K562 (cell line): Measurements from ENCODE around the gene MUC22. TPM values are rescaled to one million over a fixed set of nuclear protein-coding genes. Genes with fewer than 3 reads are reported as not detected.
A peak's percentile ranks its signal among the peaks of the same experiment; 100 is the strongest.

Experiments
- ATAC-seq: fragments of 200-7000 bp; cut with Tn5 transposase; 3 replicates; pipeline ENCODE4 v1.9.1; 2020; ENCODE audit warnings: moderate library complexity
- BruUV-seq: library from RNA; stranded (reverse); fragments of 400-500 nt; replicated peaks from 2 replicates; lab custom pipeline; 2021; lab: Mats Ljungman, UMichigan
- CTCF ChIA-PET: fragments of 300-600 bp; formaldehyde crosslinking; extraction: SDS; loops from one replicate; lab custom pipeline; 2021; ENCODE audit warnings: low intra/inter-chr PET ratio; lab: Yijun Ruan, JAX
- POLR2A ChIA-PET: fragments of 300-600, 350-650 bp; sonication (Branson Sonifier 250); formaldehyde crosslinking; extraction: SDS; loops from one replicate; lab custom pipeline; 2021; ENCODE audit warnings: antibody characterized with exemption, inconsistent platforms; lab: Yijun Ruan, JAX
- DNase-seq, 4 experiments: peaks; one replicate each; pipeline versions ENCODE4 v3.0.0 to v3.0.0-alpha.2; 2011 to 2018; ENCODE audit warnings: low spot score in 3 of 4, mixed read lengths in 3 of 4; ENCODE audit errors: extremely low read depth in 1 of 4
- FAIRE-seq: peaks from 2 replicates; lab custom pipeline; 2011; peaks lifted over from hg19 to GRCh38; lab: Jason Lieb, UNC
- H2AFZ ChIP-seq: 2 replicates; pipeline ENCODE4 v1.6.0; 2011; ENCODE audit warnings: low read depth, low read length, control low read depth, inconsistent platforms
- H3K27ac ChIP-seq: fragments of 200-600 bp; 3 replicates; pipeline ENCODE4 v1.8.0; 2011; ENCODE audit warnings: low read depth, mild to moderate bottlenecking, control low read depth, inconsistent platforms, low read length, moderate library complexity, mixed read lengths; ENCODE audit errors: extremely low read depth
- H3K27me3 ChIP-seq, 2 experiments: fragments of 300-600 bp in 1 of 2; 2 replicates in 1 of 2; 3 replicates in 1 of 2; pipeline versions ENCODE4 v1.6.0 to v1.8.0; 2011; ENCODE audit warnings: inconsistent platforms in 2 of 2, low read length in 2 of 2, mild to moderate bottlenecking in 1 of 2, mixed read lengths in 1 of 2, moderate library complexity in 1 of 2; ENCODE audit not compliant: control insufficient read depth in 2 of 2, insufficient read depth in 2 of 2
- H3K36me3 ChIP-seq: fragments of 300-600 bp; 3 replicates; pipeline ENCODE4 v1.8.0; 2011; ENCODE audit warnings: mild to moderate bottlenecking, low read length, inconsistent platforms; ENCODE audit not compliant: control insufficient read depth, insufficient read depth
- H3K4me1 ChIP-seq, 2 experiments: fragments of 200-600 bp in 1 of 2; replicated peaks in 1 of 2; 2 replicates in 1 of 2; 3 replicates in 1 of 2; pipeline versions ENCODE4 v1.5.1 to v1.8.0; 2011; ENCODE audit warnings: inconsistent platforms in 2 of 2, low read length in 2 of 2, mild to moderate bottlenecking in 1 of 2, mixed read lengths in 1 of 2, moderate library complexity in 1 of 2; ENCODE audit not compliant: control insufficient read depth in 2 of 2, insufficient read depth in 2 of 2
- H3K4me2 ChIP-seq: 2 replicates; pipeline ENCODE4 v1.6.1; 2011; ENCODE audit warnings: low read length, control low read depth, inconsistent platforms, mixed read lengths; ENCODE audit not compliant: insufficient read depth
- H3K4me3 ChIP-seq: fragments of 200-600 bp; sonication (generic), shearing (Covaris generic); 2 replicates; pipeline ENCODE4 v1.5.1; 2016; ENCODE audit warnings: control low read depth, inconsistent platforms
- H3K79me2 ChIP-seq: fragments of 200-600 bp; 3 replicates; pipeline ENCODE4 v1.8.0; 2011; ENCODE audit warnings: low read length, inconsistent platforms; ENCODE audit not compliant: control insufficient read depth, insufficient read depth
- H3K9ac ChIP-seq, 2 experiments: 2 replicates each; pipeline versions ENCODE4 v1.6.0 to v1.6.1; 2011; ENCODE audit warnings: low read depth in 2 of 2, low read length in 2 of 2, control low read depth in 1 of 2, inconsistent platforms in 1 of 2, mild to moderate bottlenecking in 1 of 2, mixed read lengths in 1 of 2; ENCODE audit not compliant: insufficient read depth in 1 of 2
- H3K9me1 ChIP-seq: one replicate; pipeline ENCODE4 v1.6.0; 2011; ENCODE audit warnings: inconsistent platforms, mild to moderate bottlenecking, low read length, moderate library complexity; ENCODE audit not compliant: control insufficient read depth, insufficient read depth
- H3K9me3 ChIP-seq: replicated peaks from 2 replicates; pipeline ENCODE4 v1.5.1; 2011; ENCODE audit warnings: low read depth, low read length, inconsistent platforms; ENCODE audit not compliant: control insufficient read depth, insufficient read depth
- H4K20me1 ChIP-seq: replicated peaks from 2 replicates; pipeline ENCODE4 v1.6.1; 2011; ENCODE audit warnings: low read length, inconsistent platforms, mixed read lengths; ENCODE audit not compliant: control insufficient read depth, insufficient read depth
- FOXJ2 ChIP-seq: fragments of 200-800 bp; sonication (Bioruptor generic); IDR thresholded peaks from 2 replicates; pipeline ENCODE4 v1.6.1; 2016; ENCODE audit warnings: missing genetic modification characterization, missing compliant biosample characterization
- GATAD2A ChIP-seq: fragments of 450-650 bp; IDR thresholded peaks from 2 replicates; pipeline ENCODE4 v1.6.1; 2017
- POLR2AphosphoS2 ChIP-seq: IDR thresholded peaks from 2 replicates; pipeline ENCODE4 v1.6.1; 2012; ENCODE audit warnings: low read length, improper control_type of control experiment
- SUPT5H ChIP-seq: fragments of 450-650 bp; IDR thresholded peaks from 2 replicates; pipeline ENCODE4 v1.6.1; 2016
- ZFPM2 ChIP-seq: fragments of 250-450 bp; sonication (Bioruptor Pico); IDR thresholded peaks from 2 replicates; pipeline ENCODE4 v1.5.1; 2022; ENCODE audit warnings: mild to moderate bottlenecking
- ZNF778 ChIP-seq: fragments of 450-650 bp; formaldehyde crosslinking; IDR thresholded peaks from 2 replicates; pipeline ENCODE4 v1.4.0; 2020; ENCODE audit warnings: mild to moderate bottlenecking, moderate library complexity
- WGBS: fragments of 100-300 bp; shearing (Covaris generic); methylation state at CpG from one replicate; pipeline ENCODE4 v1.1.6; 2016; ENCODE audit warnings: low coverage, mixed read lengths; ENCODE audit not compliant: insufficient coverage; ENCODE audit errors: missing lambda C conversion rate; 5-methylcytosine and 5-hydroxymethylcytosine counted together
- in situ Hi-C: fragments of 300-500 bp; cut with MboI; formaldehyde crosslinking; loops from 4 replicates; pipeline ENCODE4 v1.15.0; 2018; ENCODE audit warnings: inconsistent platforms, mixed read lengths
- intact Hi-C: fragments of 100-400 bp; cut with micrococcal nuclease; formaldehyde crosslinking; loops from 2 replicates; pipeline ENCODE4 v1.14.2; 2022
- polyA plus RNA-seq, 8 experiments: library from polyadenylated mRNA; depleted of rRNA in 4 of 8; stranded (reverse) in 5 of 8; unstranded in 3 of 8; fragments of >200 nt; fragmentation: Nextera tagmentation in 2 of 8; fragmentation: Illumina TruSeq in 1 of 8; extraction: Ambion mirVana in 2 of 8; extraction: Trizol in 1 of 8; gene quantifications; 2 replicates each; pipeline versions ENCODE4 v1.2.1 to v1.2.3, GENCODE V29; 2011 to 2014; ENCODE audit warnings: inconsistent platforms in 1 of 8, missing spikeins in 1 of 8
- total RNA-seq, 7 experiments: library from RNA; depleted of rRNA in 6 of 7; stranded (reverse); fragments of >200 nt in 6 of 7; fragmentation: Illumina TruSeq in 2 of 7; extraction: Trizol in 2 of 7; gene quantifications; 2 replicates each; pipeline versions ENCODE4 v1.2.1 to v1.2.3, GENCODE V29; 2011 to 2021; ENCODE audit warnings: low replicate concordance in 1 of 7
- TF ChIP-seq, protein P1 (sequence below), 3 experiments: fragments of 200-800 bp in 1 of 3; fragments of 250-450 bp in 1 of 3; fragments of 450-650 bp in 1 of 3; sonication (Bioruptor Pico) in 1 of 3; sonication (Bioruptor generic) in 1 of 3; formaldehyde crosslinking in 1 of 3; IDR thresholded peaks; 2 replicates each; pipeline versions ENCODE4 v1.6.1 to v1.8.0; 2016 to 2022; ENCODE audit warnings: mild to moderate bottlenecking in 2 of 3, missing genetic modification characterization in 2 of 3, missing compliant biosample characterization in 1 of 3, moderate library complexity in 1 of 3

Gene MUC22
- total and polyA plus RNA-seq, 9 of the 15 experiments (the other 6 are each of a cell fraction or from before 2014, with no cell fraction given): 0.01 to 0.03 TPM; not detected in 7

DNA sequence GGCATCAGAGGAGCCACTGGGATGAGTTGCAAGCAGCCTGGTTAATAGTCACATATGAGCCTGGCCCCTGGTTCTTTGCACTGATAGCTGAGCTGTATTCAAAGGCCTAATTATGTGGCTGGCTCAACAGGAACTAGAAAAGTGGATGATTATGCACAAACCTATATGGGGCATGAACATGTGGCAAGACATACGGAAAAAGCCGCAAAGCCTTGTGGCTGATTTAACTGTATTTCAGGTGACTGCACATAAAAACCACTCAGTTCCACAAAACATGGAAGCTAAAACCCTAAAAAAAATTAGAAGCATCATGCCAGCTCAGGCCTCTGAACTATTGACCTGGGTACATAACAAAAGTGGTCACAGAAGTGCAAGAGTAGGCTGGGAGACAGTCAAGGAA, 13.0 kb upstream of the MUC22 start (continued):
- TF ChIP-seq, protein P1, sequence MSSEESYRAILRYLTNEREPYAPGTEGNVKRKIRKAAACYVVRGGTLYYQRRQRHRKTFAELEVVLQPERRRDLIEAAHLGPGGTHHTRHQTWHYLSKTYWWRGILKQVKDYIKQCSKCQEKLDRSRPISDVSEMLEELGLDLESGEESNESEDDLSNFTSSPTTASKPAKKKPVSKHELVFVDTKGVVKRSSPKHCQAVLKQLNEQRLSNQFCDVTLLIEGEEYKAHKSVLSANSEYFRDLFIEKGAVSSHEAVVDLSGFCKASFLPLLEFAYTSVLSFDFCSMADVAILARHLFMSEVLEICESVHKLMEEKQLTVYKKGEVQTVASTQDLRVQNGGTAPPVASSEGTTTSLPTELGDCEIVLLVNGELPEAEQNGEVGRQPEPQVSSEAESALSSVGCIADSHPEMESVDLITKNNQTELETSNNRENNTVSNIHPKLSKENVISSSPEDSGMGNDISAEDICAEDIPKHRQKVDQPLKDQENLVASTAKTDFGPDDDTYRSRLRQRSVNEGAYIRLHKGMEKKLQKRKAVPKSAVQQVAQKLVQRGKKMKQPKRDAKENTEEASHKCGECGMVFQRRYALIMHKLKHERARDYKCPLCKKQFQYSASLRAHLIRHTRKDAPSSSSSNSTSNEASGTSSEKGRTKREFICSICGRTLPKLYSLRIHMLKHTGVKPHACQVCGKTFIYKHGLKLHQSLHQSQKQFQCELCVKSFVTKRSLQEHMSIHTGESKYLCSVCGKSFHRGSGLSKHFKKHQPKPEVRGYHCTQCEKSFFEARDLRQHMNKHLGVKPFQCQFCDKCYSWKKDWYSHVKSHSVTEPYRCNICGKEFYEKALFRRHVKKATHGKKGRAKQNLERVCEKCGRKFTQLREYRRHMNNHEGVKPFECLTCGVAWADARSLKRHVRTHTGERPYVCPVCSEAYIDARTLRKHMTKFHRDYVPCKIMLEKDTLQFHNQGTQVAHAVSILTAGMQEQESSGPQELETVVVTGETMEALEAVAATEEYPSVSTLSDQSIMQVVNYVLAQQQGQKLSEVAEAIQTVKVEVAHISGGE (CRISPR knock-in tag; IDR thresholded peaks at IDR 0.05): 0 out of 6 replicates have a peak, but pooled peaks of 1 of the 3 experiments have one; percentile 16
- TF ChIP-seq FOXJ2 (tag): no peak
- no peak for TF ChIP-seq ZFPM2 (CRISPR knock-in tag)
- TF ChIP-seq SUPT5H: no peak
- TF ChIP-seq ZNF778 (CRISPR knock-in tag): no peak

DNA sequence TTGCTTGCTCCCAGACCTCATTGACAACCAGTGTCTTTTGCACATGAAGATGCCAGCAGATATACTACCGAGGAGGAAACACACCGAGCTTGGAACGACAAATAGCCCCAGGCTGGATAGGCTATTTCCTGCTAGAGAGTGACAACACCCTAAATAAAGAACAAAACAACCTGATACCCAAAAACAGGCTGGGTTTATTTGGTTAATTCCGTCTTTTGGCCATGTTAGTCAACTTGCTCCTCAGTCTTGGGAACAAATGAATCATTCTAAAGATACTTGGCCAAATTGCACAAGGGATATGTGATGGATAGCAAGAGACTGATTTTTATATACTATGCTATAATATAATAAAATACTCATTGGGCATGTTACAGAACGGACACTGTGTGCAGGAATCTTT, 11.5 kb upstream of the MUC22 start:
- intact Hi-C loops: no loop called here
- in situ Hi-C loops: no loop called here
- Histone ChIP-seq H2AFZ (0 out of 2 replicates have a peak overlapping the region, but pooled peaks have one; percentile 12), H3K27ac (no peak overlapping the region), H3K27me3 (peaks cover 14 to 18% of the 10 kb centered on the region in 2 experiments; a peak in 4 of 5 replicates), H3K9me3 (no peaks in the 10 kb centered on the region), H3K4me2 (no peak overlapping the region), H4K20me1 (no peaks in the 10 kb centered on the region), H3K9ac (no peak overlapping the region), H3K4me1 (peaks cover 0 to 3% of the 10 kb centered on the region in 2 experiments; a peak in 2 of 5 replicates), H3K79me2 (no peaks in the 10 kb centered on the region), H3K9me1 (no peaks in the 10 kb centered on the region), H3K36me3 (no peaks in the 10 kb centered on the region), H3K4me3 (no peak overlapping the region)
- no peak for DNase-seq
- BruUV-seq: no TSS peak
- 0% methylated on average over 5 of the region's 5 CpGs for WGBS
- no peak for TF ChIP-seq POLR2AphosphoS2
- no peak for TF ChIP-seq GATAD2A
- ATAC-seq: no peak
- POLR2A ChIA-PET: interaction anchor here (0.6 to 1.7 kb wide), 4 partner anchors 8 to 39 kb away, joined by 3 to 6 read pairs (median 4); no protein-coding TSS in a partner anchor
- CTCF ChIA-PET: no interaction called here
- FAIRE-seq: no peak
